Stimulated activated CD8-positive, alpha-beta memory T cell treated with anti-CD3 and anti-CD28 coated beads, Interleukin-12 subunit alpha, Interleukin-12 subunit beta, amount 100 ng/mL, for 24 hours (primary cell): ENCODE data around the gene ZNF672.
"Not testable (repeated sequence)": the region's sequence is repeated elsewhere in the genome, so short reads cannot be mapped to it uniquely, and the experiment has no call there.

Source experiments
- DNase-seq: peaks from one replicate; pipeline ENCODE4 v3.0.0-alpha.2; 2020; ENCODE audit errors: extremely low read depth

The ZNF672 gene

DNA sequence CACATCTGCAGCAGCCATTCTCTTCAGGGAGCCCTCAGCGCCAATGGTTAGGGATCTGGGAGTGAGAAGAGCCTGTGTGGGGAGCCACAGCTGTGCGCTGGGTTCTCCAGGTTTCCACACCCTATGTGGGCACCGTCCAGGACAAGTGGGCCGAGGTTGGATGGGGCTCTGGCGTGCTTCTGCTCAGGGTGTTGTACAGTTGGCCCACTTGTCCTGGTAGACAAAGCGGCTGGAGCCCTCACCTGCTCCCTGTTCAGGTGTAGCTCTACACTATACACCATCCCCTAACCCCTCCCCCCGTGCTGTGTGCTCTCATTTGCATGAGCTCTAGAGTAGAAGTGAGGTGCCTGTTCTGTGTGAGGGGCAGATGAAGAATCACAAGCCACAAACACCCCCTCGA, 24.5 kb upstream of the ZNF672 start:
- no peak for DNase-seq

DNA sequence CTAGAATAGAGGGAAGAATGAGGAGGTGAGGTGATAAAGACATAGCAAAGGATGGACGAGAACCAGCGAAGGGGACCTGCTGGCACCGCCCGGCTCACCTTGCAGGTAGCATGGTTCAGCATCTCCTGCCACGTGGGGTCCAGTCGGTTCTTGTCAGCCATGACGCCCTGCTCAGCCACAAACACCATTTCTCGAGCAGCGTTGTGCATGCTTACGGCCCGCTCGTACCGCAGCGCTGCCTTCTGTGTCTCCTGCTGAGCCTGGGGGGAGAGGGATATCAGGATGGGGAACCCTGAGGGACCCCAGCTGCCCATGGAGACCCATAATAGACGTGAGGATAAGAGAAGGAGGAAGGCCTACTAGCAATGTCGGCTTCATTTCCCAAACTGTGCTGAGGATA, 23.7 kb upstream of the ZNF672 start:
- no peak for DNase-seq

DNA sequence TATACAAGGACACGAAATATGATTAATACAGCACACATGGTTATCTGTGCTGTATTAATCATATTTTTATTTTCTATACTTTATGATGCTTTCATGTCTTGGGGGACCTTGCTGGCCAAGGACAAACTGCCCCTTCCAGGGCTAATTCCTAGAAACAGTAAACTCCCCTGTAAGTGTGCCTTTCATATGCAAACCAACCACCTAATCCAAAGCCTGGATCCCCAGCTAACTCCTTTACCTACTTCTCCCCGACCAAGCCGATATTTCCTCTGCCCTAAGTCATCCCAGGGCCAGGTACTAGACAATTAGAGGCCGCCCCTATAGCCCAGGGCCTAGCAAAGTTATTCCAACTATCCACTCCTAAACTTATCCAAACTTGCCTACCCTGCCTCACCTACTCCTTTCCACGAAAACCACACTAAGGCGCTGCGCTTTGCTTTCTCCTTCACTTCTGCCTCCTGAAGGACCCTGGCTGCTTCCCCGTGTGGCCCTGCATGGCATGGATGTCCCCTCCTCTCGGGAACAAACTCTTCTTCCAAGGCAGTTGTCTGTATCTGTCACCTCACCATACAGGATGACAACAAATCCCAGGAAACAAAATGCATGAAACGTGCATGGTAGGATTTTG, 22.5 kb upstream of the ZNF672 start:
- no peak for DNase-seq

DNA sequence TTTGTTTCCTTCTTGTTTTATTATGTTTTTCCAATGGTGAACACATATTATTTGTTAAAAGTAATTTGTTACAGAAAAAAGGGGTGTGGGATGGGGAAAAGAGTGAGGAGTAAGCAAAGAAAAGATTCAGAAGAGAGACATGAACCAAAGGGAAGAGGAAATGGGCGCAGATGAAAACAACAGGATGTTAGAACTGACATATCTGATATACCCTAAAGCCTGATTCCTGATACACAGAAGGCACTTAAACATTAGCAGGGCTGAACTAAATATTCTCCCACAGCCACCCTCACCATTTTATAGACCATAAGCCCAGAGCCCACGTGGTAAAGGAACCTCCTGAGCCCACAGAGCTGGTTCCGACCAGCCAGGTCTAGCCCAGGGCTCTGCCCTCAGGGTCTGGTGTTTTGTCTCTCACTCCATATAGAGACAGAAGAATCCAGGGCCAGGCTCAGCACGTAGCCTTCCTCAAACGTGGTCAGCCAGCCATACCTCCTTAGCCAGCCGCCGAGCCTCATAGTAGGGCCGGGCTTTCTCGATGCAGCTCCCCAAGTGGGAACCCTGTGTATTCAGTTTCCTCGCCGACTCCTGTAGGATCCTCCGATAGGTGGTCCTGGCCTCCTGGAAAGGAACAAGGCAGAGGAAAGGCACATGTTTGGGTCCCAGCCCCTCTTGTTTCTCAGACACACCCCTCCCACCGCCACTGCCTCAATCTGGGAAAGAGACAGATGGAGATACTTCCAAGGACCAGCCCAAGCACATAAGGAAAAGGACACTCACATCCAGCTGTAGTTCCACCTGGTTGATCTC, 21.8 kb upstream of the ZNF672 start:
- DNase-seq = no peak

DNA sequence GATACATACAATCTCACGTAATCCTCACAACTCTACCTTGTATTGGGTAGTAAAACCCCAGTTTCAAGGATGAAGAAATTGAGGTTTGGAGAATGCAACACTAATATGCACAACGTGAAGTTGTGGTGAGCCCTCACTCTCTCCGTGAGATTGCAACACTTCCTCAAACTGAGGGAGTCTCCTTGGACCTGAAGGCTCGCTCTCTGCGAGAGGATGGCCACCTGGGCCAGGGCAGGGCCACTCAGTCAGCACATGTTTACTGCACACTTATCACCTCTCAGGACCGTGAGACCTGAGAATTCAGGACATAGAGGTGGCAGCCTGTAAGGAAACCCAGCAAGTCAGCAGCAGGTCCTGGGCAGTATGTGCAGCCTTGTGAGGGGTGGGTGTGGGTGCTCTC, 21.0 kb upstream of the ZNF672 start:
- no peak for DNase-seq

DNA sequence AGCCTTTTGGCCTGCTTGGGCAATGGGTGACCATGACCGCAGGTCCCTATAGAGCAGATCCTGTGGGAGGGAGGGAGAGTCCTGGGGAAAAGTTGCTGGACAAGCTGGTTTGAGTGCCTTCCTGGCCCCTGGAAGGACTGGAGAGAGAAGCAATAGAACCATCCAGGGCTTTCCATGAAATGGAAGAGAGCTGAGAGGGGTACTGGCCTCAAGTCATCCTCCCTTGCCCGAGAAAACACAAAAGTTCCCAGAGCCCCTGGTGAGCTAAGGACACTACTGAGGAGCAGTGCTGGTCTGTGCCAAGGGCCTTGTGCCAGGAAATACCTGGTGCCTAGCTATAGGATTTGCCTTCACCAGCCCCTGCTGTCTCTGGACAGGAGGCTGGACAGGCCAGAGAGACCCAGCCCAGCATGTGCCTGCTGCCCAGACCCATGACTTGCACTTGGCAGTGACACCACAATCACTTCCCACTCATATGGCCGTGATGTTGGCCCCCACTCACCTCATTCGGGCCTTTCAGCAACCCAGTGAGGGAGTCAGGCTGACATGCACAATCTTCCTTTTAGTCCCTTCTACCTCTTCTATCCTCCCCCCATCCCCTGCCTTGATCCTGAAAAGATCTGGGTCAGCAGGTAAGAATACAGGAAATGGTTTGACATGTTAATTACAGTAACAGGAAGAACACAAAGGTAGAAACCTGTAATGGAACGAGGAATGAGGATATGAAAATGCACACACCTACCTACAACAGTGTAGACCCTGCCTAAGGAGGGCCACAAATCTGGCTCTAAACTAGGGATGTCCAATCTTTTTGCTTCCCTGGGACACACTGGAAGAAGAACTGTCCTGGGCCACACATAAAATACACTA, 19.3 kb upstream of the ZNF672 start:
- DNase-seq = no peak

DNA sequence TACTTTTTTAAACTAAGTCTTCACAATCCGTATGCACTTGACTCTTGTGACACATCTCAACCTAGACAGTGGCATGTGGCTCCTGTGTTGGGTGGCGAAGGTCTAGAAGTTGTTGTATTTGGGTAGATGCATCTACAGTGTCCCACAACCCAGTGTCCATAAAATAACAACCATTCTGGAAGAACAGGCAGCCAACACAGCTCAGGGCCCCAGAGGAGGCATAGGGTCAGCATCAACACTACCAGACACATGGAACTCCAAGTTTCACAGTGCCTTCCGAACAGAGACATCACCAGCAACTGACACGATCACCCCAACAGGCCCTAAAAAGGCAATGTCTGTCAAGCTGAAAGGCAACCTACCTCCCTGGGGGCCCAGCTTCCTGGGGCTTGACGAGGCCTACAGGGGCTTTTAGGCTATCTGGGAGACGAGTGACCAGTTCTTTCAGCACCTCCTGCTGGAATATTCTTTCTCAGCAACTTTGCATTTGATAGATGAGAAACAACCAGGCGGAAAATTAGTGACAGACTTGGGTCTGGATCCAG, 17.9 kb upstream of the ZNF672 start:
- no peak for DNase-seq

DNA sequence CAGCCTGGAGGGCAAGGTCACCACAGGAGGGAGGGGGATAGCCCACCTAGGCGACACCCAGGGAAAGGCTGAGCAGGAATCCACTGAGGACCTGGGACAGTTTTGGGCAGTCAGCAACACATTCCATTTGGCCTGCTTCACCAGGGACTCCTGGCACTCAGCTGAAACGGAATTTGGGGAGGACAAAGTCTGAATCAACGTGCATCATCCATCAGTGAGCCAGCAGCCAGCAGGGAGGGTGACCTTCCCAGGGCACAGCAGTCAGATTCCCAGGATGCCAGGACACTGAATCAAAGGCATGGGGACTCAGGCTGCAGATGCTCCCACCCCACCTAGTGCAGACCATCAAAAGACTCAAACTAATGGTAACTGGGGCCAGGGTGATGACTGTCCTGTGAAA, 16.9 kb upstream of the ZNF672 start:
- no peak for DNase-seq

DNA sequence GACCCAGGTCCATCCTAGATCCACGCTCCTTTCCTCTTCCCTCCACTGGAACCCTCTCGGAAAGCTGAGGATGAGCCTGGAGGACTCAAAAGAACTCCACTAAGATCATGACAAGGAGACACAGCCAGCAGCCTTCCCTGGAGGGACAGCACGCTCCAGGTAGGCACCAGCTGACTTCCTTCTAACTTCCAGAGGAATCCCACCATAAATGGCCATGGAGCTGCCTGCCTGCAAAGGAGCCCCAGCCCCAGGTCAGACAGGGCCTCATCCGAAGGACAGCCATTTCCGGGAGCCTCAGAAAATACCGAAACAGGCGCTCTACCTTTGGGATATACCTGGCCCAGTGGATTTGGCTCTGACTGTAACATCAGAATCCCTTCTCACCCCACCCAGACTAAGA, 16.4 kb upstream of the ZNF672 start:
- DNase-seq = no peak

DNA sequence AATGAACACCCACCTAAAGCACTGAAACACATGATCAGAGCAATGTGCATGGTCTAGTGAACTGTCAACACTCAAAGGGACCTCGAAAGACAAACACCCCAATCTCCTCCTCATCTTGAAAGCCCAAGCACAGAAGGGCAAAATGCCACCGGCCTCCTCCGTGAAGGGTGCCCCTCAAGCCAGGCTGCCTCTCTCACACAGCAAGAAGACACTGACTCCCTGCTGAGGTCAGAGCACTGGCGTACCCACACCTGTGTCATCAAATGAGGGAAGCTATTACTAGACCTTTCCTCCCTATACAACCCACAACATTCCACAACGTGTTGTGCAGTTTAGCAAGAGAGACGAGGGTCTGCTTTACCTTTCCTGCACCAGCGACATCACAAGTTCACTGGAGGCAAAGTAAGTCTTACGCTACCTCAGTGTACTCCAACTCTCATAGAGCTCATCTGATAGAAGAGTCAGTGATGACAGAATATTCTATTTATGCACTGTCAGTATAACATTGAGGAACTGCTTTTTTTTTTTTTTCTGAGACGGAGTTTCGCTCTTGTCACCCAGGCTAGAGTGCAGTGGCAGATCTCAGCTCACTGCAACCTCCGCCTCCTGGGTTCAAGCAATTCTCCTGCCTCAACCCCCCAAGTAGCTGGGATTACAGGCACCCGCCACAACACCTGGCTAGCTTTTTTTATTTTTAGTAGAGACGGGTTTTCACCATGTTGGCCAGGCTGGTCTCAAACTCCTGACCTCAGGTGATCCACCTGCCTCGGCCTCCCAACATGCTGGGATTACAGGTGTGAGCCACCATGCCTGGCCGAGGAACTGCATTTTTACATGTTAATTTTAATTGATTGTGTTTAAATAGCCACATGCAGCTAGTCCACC, 15.6 kb upstream of the ZNF672 start:
- DNase-seq = no peak

DNA sequence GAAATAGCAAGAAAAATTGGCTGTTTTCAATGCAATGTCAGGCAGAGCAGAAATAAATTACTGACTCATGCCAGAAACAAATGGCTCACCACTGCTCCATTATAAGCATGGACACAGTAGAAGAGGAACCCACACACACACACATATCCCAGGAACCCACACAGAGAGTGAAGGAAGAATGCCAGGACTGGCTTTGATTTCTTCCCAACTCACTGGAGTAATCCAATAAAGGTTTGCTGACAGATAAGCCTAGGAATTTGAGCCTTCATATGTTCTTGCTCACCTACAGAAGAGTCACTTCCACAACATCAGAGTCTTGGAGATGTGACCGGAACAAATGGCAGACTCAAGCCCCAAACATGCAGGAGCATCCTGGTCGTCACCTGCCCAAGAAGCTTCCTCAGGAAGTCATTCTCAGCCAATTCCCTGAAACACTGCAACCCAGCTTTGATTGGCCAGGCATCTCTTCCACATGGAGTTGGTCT, 14.5 kb upstream of the ZNF672 start:
- no peak for DNase-seq

DNA sequence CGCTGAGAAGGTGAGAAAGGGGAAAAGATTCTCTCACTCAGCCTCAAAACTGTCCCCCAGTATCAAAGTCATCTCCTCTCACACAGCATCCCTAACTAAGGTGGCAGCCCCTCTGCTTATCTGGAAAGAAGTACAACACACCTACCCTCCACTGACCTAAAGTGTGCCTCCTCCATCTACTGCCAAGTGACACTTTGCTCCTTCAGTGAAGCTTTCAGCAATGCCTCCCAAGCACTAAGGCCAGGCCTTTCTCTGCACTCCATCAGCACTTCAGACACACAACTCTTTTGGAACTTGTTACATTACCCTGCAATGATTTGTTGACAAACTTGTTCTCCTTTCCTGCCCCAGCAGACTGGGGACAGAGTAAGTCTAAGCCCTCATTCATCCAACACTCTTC, 13.7 kb upstream of the ZNF672 start:
- no peak for DNase-seq

DNA sequence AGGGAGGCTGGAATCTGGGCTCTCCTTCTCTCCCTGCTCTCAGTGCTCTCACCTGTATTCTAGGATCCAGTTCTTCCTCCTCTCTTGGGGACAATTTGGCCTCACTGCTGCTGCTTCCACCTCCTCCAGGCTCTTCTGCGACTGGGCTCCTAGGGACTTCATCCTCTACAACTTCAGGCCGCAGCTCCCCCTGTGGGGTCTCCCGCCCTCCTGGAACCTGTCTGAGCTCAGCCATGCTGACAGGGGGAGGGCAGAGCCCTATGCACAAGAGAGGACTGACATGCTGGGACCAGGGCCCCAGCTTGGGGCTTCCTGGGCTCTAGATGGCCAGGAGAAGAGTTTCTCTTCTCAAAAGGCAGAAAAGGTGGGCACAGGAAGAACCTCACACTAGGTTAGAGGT, 13.3 kb upstream of the ZNF672 start:
- DNase-seq = no peak

DNA sequence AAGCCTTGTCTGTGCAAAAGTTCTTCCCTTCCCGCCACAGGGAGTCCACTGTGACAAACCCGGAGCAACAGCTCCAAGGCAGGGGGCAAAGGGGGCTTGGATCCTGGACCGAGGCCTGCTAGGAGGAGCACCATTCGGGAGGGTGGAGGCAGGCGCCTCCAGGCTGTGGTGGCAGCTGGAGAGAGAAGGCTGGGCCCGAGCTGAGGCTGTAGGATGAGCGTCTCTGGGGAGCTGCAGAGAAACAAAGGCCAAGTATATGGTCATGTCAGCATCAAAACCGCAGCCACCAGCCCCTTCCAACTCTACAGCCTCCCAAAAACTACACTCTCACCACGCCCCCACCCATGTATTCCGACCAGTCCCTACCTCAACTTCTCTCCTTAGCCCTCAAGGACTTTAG, 12.9 kb upstream of the ZNF672 start:
- no peak for DNase-seq

DNA sequence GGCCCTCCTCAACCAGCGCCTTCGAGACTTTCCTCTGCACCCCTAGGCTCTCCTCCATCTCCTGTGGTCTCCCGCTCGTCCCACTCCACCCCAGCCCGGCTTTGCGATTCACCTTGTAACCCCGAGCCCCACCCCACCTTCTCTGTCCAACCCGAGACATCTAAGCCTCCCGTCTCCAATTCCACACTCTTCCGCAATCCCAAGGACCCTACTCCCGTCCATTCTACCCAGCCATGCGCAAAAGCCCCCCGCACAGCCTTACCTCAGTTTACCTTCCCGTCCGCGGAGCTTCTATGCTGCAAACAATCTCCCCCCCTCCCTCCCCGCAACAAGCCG, 12.5 kb upstream of the ZNF672 start:
- DNase-seq = no peak

DNA sequence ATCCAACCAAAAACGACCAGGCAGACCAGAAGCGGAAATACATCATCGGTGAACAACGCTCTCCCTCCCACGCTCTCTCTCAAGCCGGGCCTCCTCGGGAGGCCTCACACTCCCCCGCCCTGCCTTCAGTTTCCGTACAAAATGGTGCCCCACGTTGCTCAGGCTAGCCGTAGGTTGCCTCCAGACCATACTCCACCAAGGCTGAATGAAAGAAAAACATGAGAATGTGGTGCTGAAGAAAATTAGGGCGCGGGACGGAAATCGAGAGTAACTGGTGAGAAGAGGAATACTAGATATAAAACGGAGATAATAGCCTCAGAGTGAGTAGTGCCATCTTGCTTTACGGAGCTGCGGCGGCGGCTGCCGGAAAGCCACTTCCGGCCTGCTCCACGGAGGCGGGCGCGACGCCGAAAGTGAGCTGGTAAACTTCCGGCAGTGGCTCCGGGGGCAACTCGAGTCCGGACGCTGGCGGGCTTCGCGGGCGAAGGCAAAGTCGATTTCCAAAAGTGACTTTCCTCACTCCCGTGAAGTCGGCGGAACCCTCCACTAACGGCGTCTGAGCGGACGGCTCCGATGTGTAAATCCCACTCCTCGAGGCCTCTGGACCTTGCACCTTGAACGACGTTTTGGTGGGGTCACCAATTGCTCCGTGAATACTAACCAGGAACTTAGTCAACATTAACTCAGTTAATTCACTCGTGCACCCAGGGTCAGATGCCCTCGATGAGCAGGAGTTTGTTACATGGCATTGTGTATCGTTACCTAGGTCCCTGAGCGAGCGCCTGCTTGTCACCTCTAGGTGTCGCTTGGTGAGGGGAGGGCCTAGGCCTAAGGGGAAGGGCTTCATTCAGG, 11.9 kb upstream of the ZNF672 start, which contains the start of gene SH3BP5L:
Gene SH3BP5L, minus strand, starts transcription at position 7 of the 852 bp plus-strand sequence. CDS start 980 bp downstream, outside the sequence.
- peak; percentile 80 for DNase-seq

DNA sequence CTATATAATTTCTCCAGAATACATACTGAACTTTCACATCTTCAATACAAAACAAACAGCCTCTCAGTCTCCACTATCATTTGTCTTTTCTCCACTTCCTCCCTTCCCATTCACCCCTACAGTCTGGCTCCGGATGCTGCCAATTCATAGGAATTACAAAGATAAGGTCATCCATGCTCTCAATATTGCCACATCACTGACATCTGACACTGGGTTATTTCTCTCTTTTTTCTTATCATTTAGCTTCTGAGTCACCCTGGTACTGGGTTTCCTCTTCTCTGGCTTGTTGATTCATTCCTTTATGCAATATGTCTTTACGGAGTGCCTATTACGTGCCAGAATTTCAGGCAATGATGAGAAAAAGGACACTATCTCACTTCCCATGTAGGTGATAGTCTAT, 9.2 kb upstream of the ZNF672 start:
- no peak for DNase-seq

DNA sequence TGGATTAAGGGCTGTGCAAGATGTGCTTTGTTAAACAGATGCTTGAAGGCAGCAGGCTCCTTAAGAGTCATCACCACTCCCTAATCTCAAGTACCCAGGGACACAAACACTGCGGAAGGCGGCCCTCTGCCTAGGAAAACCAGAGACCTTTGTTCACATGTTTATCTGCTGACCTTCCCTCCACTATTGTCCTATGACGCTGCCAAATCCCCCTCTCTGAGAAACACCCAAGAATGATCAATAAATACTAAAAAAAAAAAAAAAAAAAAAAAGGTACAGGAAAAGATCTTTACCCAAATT, 7.4 kb upstream of the ZNF672 start:
- DNase-seq = not testable (repeated sequence)

DNA sequence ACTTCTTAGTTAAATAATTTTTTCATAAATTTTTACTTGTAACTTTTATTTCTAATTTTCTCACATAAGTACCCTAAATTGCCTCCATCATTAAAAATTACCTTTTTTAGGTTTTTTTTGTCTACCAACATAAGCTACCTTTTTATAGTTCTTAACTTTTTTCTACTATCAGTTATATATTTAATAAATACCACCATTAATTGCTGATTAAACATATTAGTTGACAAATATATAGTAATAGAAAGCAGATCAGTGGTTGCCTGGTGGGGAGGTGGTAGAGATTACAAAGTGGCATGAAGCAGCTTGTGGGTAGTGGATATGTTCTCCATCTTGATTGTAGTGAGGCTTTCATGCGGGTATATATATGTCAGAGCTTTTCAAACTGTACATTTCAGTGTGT, 6.2 kb upstream of the ZNF672 start:
- DNase-seq = no peak

DNA sequence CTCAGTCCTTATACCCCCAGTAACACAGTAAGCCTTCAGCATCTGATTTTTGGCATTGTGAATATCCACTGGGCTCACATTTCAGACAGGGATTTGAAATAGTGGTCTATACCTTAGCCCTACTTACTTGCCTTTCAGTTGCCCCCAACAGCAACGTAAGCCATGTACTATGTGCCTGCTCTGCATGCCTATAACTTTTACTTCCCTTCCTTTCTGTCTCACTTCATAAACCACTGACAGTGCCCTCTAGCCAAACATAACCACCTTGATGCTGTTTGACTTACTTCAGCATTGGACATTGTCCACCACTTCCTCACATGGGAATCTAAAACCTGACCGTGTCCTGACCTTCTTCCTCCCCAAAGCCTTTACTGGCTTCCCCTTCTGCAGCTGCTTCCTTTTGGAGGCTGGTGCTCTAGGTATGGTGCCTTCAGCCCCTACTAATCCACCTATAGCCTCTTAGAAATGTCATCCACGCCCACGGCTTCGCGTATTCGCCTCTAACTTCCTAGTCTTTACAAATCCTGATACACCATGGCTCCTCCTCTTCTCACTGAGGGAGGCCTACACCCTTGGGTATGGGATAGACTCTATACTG, 3.6 kb upstream of the ZNF672 start:
- DNase-seq = no peak
